ENCODE data around the gene PSD2.

DNA sequence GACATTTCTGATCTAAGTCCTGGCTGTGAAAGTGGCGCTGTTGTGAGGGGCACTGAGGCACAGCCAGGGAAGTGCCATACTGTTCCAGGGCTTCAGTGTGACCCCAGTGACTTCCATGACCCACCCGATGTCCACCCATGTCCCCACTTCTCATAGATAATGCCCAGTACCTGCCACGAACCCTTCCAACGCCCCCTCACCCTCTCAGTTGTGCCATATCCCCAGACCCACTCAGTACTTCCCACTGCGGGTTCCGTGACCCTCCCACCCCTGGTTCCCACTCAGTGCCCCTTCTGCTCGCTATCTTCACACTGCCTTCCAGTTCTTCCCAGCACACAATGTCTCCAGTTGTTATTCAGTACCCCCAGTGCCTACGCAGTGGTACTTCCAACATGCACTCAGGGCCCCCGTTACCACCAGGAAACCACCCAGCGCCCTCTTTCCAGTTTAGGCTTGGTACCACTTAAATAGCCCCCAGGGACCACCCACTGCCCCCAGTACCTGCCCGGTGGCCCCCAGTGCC is 30.7 kb upstream of the PSD2 start:
- TF ChIP-seq, protein P1, sequence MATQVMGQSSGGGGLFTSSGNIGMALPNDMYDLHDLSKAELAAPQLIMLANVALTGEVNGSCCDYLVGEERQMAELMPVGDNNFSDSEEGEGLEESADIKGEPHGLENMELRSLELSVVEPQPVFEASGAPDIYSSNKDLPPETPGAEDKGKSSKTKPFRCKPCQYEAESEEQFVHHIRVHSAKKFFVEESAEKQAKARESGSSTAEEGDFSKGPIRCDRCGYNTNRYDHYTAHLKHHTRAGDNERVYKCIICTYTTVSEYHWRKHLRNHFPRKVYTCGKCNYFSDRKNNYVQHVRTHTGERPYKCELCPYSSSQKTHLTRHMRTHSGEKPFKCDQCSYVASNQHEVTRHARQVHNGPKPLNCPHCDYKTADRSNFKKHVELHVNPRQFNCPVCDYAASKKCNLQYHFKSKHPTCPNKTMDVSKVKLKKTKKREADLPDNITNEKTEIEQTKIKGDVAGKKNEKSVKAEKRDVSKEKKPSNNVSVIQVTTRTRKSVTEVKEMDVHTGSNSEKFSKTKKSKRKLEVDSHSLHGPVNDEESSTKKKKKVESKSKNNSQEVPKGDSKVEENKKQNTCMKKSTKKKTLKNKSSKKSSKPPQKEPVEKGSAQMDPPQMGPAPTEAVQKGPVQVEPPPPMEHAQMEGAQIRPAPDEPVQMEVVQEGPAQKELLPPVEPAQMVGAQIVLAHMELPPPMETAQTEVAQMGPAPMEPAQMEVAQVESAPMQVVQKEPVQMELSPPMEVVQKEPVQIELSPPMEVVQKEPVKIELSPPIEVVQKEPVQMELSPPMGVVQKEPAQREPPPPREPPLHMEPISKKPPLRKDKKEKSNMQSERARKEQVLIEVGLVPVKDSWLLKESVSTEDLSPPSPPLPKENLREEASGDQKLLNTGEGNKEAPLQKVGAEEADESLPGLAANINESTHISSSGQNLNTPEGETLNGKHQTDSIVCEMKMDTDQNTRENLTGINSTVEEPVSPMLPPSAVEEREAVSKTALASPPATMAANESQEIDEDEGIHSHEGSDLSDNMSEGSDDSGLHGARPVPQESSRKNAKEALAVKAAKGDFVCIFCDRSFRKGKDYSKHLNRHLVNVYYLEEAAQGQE (IDR thresholded peaks at IDR 0.05; ENCODE audit: insufficient read depth in 1 of 2, low read depth in 2 of 2, low read length in 2 of 2): no peak
- TF ChIP-seq POLR2AphosphoS5 (IDR thresholded peaks at IDR 0.05; ENCODE audit: low read depth, low read length) (no peak), TAF1 (IDR thresholded peaks at IDR 0.05; ENCODE audit: borderline replicate concordance, insufficient read depth, low read length) (no peak)
